ENCODE data around the gene MFGE8.
"Not testable (repeated sequence)": the region's sequence is repeated elsewhere in the genome, so short reads cannot be mapped to it uniquely, and the experiment has no call there.

The MFGE8 gene

GRCh38 chr15:88950600-88951160 is 37.5 kb upstream of the MFGE8 start:
- H3K9me3 ChIP-seq, result no peaks in the 10 kb centered on the region
- TF ChIP-seq, protein P1, sequence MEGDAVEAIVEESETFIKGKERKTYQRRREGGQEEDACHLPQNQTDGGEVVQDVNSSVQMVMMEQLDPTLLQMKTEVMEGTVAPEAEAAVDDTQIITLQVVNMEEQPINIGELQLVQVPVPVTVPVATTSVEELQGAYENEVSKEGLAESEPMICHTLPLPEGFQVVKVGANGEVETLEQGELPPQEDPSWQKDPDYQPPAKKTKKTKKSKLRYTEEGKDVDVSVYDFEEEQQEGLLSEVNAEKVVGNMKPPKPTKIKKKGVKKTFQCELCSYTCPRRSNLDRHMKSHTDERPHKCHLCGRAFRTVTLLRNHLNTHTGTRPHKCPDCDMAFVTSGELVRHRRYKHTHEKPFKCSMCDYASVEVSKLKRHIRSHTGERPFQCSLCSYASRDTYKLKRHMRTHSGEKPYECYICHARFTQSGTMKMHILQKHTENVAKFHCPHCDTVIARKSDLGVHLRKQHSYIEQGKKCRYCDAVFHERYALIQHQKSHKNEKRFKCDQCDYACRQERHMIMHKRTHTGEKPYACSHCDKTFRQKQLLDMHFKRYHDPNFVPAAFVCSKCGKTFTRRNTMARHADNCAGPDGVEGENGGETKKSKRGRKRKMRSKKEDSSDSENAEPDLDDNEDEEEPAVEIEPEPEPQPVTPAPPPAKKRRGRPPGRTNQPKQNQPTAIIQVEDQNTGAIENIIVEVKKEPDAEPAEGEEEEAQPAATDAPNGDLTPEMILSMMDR (IDR thresholded peaks at IDR 0.05), result no peak
- no peaks in the 10 kb centered on the region for H3K4me1 ChIP-seq (ENCODE audit: control insufficient read depth in 1 of 2, insufficient read depth in 1 of 2, low read depth in 1 of 2, low read length in 1 of 2)
- H3K27me3 ChIP-seq, result no peaks in the 10 kb centered on the region
- H3K36me3 ChIP-seq, result no peaks in the 10 kb centered on the region
- H3K27ac ChIP-seq, result no peak overlapping the region
- no peak overlapping the region for H3K4me3 ChIP-seq (ENCODE audit: low read depth in 1 of 2, low read length in 1 of 2)

- Histone ChIP-seq H3K9me3 (no peaks in the 10 kb centered on the region), H3K4me1 (ENCODE audit: control insufficient read depth in 1 of 2, insufficient read depth in 1 of 2, low read depth in 1 of 2, low read length in 1 of 2) (no peaks in the 10 kb centered on the region), H3K4me3 (ENCODE audit: low read depth in 1 of 2, low read length in 1 of 2) (no peak overlapping the region), H3K36me3 (no peaks in the 10 kb centered on the region), H3K27ac (no peak overlapping the region), H3K27me3 (no peaks in the 10 kb centered on the region)
- TF ChIP-seq, protein P1 (IDR thresholded peaks at IDR 0.05), result no peak
Observed at GRCh38 chr15:88949734-88950400, 36.7 kb upstream of the MFGE8 start.

DNA sequence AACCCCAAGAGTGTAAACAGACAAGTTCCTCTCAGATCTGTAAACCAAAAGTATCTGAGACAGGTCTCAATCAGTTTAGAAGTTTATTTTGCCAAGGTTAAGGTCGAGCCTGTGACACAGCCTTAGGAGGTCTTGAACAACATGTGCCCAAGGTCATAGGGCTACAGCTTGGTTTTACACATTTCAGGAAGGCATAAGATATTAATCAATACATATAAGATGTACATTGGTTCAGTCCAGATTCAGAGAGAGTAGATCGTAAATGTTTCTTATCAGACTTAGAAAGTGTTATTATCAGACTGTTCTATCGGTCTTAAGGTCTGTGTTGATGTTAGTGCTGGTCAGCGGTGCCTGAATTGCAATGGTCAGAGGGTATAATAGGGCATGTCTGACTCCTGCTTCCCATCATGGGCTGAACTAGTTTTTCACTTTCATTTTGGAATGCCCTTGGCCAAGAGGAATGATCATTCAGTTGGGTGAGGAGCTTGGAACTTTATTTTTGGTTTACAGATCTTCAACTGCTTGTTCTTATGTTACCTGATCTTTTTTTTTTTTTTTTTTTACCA is 27.0 kb upstream of the MFGE8 start:
- no peaks in the 10 kb centered on the region for H3K36me3 ChIP-seq
- H3K27me3 ChIP-seq, result peaks cover 11% of the 10 kb centered on the region
- TF ChIP-seq, protein P1 (IDR thresholded peaks at IDR 0.05), result no peak
- H3K4me1 ChIP-seq (ENCODE audit: control insufficient read depth in 1 of 2, insufficient read depth in 1 of 2, low read depth in 1 of 2, low read length in 1 of 2), result no peaks in the 10 kb centered on the region
- no peak overlapping the region for H3K27ac ChIP-seq
- no peak overlapping the region for H3K4me3 ChIP-seq (ENCODE audit: low read depth in 1 of 2, low read length in 1 of 2)
- no peaks in the 10 kb centered on the region for H3K9me3 ChIP-seq

DNA sequence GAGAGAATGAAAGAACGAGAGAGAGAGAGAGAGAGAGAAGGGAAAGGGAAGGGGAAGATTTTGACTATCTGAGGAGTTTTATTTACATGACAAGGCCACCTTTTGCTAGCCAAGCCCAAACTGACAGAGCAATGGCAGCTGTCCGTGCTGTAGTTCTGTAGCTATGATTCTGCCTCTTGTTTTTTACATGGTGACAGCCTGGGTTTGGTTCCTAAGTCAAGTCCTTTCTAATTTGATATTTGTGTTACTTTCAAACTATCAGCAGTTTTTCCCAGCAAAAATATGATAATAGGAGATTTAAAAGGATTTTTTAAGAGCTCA is 26.3 kb upstream of the MFGE8 start:
- no peaks in the 10 kb centered on the region for H3K4me1 ChIP-seq (ENCODE audit: control insufficient read depth in 1 of 2, insufficient read depth in 1 of 2, low read depth in 1 of 2, low read length in 1 of 2)
- TF ChIP-seq, protein P1 (IDR thresholded peaks at IDR 0.05), result no peak
- H3K4me3 ChIP-seq (ENCODE audit: low read depth in 1 of 2, low read length in 1 of 2), result no peak overlapping the region
- H3K27ac ChIP-seq, result no peak overlapping the region
- H3K36me3 ChIP-seq, result no peaks in the 10 kb centered on the region
- no peaks in the 10 kb centered on the region for H3K9me3 ChIP-seq
- H3K27me3 ChIP-seq, result peaks cover 11% of the 10 kb centered on the region

DNA sequence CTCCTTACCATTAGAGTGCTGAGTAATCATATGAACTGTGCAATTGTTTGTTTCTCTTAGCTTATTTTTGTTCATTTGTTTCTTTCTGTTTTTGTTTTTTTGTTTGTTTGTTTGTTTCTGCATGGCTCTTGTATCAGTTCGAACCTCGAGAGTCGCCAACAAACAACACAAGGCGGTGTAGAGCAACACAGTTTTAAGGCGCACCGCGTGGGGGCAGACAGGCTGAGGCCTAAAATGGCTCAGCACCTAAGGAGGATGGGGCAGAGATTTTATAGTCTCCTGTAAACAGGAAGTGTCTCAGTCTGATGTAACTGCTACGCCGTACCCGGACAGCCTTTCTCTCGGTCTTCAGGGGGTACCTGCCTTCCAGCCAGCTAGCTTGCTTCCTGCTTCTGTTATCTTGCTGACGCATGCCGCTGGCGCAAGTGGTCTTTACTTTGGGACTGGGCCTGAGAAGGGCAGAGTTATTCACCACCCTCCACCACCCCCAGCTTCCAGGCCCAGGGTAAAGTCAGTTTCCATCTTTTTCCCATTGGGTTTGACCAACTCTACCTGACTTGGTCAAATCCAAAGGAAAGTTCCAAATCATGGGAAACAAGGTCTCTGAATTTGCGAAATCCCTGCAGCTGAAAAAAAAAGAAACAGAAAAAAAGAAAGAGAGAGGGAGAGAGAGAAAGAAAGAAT is 25.8 kb upstream of the MFGE8 start:
- Histone ChIP-seq H3K4me3 (ENCODE audit: low read depth in 1 of 2, low read length in 1 of 2) (no peak overlapping the region), H3K27ac (no peak overlapping the region), H3K4me1 (ENCODE audit: control insufficient read depth in 1 of 2, insufficient read depth in 1 of 2, low read depth in 1 of 2, low read length in 1 of 2) (no peaks in the 10 kb centered on the region), H3K36me3 (no peaks in the 10 kb centered on the region), H3K9me3 (no peaks in the 10 kb centered on the region), H3K27me3 (peaks cover 11% of the 10 kb centered on the region)
- TF ChIP-seq, protein P1 (IDR thresholded peaks at IDR 0.05), result no peak

GRCh38 chr15:88934449-88934848 is 21.3 kb upstream of the MFGE8 start:
- not testable (repeated sequence) for H3K36me3 ChIP-seq; H3K4me1 ChIP-seq (ENCODE audit: control insufficient read depth in 1 of 2, insufficient read depth in 1 of 2, low read depth in 1 of 2, low read length in 1 of 2); H3K4me3 ChIP-seq (ENCODE audit: low read depth in 1 of 2, low read length in 1 of 2); H3K27ac ChIP-seq; H3K9me3 ChIP-seq
- H3K27me3 ChIP-seq, result peaks cover 11% of the 10 kb centered on the region

Measured in neutrophil (primary cell).